SK-N-SH treated with all-trans-retinoic acid at 6 μM for 48 hours (cell line): ENCODE results near the gene OSBPL2.

ENCODE experiments used
- ATAC-seq: fragments of 200-7000 bp; cut with Tn5 transposase; 3 replicates; pipeline ENCODE4 v1.9.1; 2020; ENCODE audit warnings: mild to moderate bottlenecking, moderate library complexity
- ARNTL ChIP-seq: fragments of 450-650 bp; formaldehyde crosslinking; IDR thresholded peaks from 2 replicates; pipeline ENCODE4 v1.5.0; 2020; ENCODE audit warnings: low read depth, mild to moderate bottlenecking, moderate library complexity, borderline replicate concordance
- BACH2 ChIP-seq: fragments of 250-450 bp; sonication (Bioruptor Pico); IDR thresholded peaks from 2 replicates; pipeline ENCODE4 v1.9.0; 2021; ENCODE audit warnings: mild to moderate bottlenecking, borderline replicate concordance
- CSDC2 ChIP-seq: fragments of 250-450 bp; sonication (Bioruptor Pico); IDR thresholded peaks from 2 replicates; pipeline ENCODE4 v1.5.0; 2020; ENCODE audit warnings: mild to moderate bottlenecking, moderate library complexity
- CSRNP3 ChIP-seq: fragments of 250-450 bp; sonication (Bioruptor Pico); IDR thresholded peaks from 2 replicates; pipeline ENCODE4 v1.5.1; 2021; ENCODE audit warnings: mild to moderate bottlenecking, moderate library complexity
- ESRRG ChIP-seq: fragments of 250-450 bp; sonication (Bioruptor Pico); IDR thresholded peaks from 2 replicates; pipeline ENCODE4 v1.6.1; 2021; ENCODE audit warnings: mild to moderate bottlenecking
- GLIS3 ChIP-seq: fragments of 250-450 bp; sonication (Bioruptor Pico); IDR thresholded peaks from 2 replicates; pipeline ENCODE4 v1.5.0; 2020; ENCODE audit warnings: mild to moderate bottlenecking, moderate library complexity
- OSR1 ChIP-seq: fragments of 250-450 bp; sonication (Bioruptor Pico); IDR thresholded peaks from 2 replicates; pipeline ENCODE4 v1.8.0; 2022; ENCODE audit warnings: moderate library complexity, mild to moderate bottlenecking, inconsistent platforms
- POU6F1 ChIP-seq: fragments of 250-450 bp; sonication (Bioruptor Pico); IDR thresholded peaks from 2 replicates; pipeline ENCODE4 v1.8.0; 2021; ENCODE audit warnings: low read depth, mild to moderate bottlenecking, moderate library complexity, borderline replicate concordance
- PPARA ChIP-seq: fragments of 250-450 bp; sonication (Bioruptor Pico); IDR thresholded peaks from 2 replicates; pipeline ENCODE4 v1.5.0; 2020; ENCODE audit warnings: mild to moderate bottlenecking, borderline replicate concordance
- RARB ChIP-seq: fragments of 250-450 bp; sonication (Bioruptor Pico); IDR thresholded peaks from 2 replicates; pipeline ENCODE4 v1.8.0; 2021; ENCODE audit warnings: mild to moderate bottlenecking, moderate library complexity
- SNAI2 ChIP-seq: fragments of 250-450 bp; sonication (Bioruptor Pico); IDR thresholded peaks from 2 replicates; pipeline ENCODE4 v1.5.0; 2020; ENCODE audit warnings: mild to moderate bottlenecking, moderate library complexity
- TCF4 ChIP-seq: fragments of 250-450 bp; sonication (Bioruptor Pico); IDR thresholded peaks from 2 replicates; pipeline ENCODE4 v1.8.0; 2021; ENCODE audit warnings: mild to moderate bottlenecking, moderate library complexity, borderline replicate concordance
- TOX ChIP-seq: fragments of 250-450 bp; sonication (Bioruptor Pico); IDR thresholded peaks from 2 replicates; pipeline ENCODE4 v1.8.0; 2021; ENCODE audit warnings: mild to moderate bottlenecking, moderate library complexity, borderline replicate concordance
- TSHZ2 ChIP-seq: fragments of 250-450 bp; sonication (Bioruptor Pico); IDR thresholded peaks from 2 replicates; pipeline ENCODE4 v1.5.0; 2020; ENCODE audit warnings: mild to moderate bottlenecking, moderate library complexity
- ZC3H10 ChIP-seq: fragments of 250-450 bp; sonication (Bioruptor Pico); IDR thresholded peaks from 2 replicates; pipeline ENCODE4 v1.5.1; 2021; ENCODE audit warnings: mild to moderate bottlenecking, moderate library complexity
- ZFP3 ChIP-seq: fragments of 250-450 bp; sonication (Bioruptor Pico); IDR thresholded peaks from 2 replicates; pipeline ENCODE4 v1.5.0; 2020; ENCODE audit warnings: mild to moderate bottlenecking, moderate library complexity
- ZFP30 ChIP-seq: fragments of 450-650 bp; formaldehyde crosslinking; IDR thresholded peaks from 2 replicates; pipeline ENCODE4 v1.5.0; 2022; ENCODE audit warnings: mild to moderate bottlenecking, moderate library complexity
- ZNF565 ChIP-seq: fragments of 450-650 bp; formaldehyde crosslinking; conservative IDR thresholded peaks from 2 replicates; pipeline ENCODE4 v1.5.0; 2020; ENCODE audit warnings: low read depth, mild to moderate bottlenecking, moderate library complexity
- ZNF70 ChIP-seq: fragments of 450-650 bp; formaldehyde crosslinking; IDR thresholded peaks from 2 replicates; pipeline ENCODE4 v1.5.0; 2020; ENCODE audit warnings: mild to moderate bottlenecking, moderate library complexity
- ZNF8 ChIP-seq: fragments of 450-650 bp; formaldehyde crosslinking; IDR thresholded peaks from 2 replicates; pipeline ENCODE4 v1.5.0; 2020; ENCODE audit warnings: mild to moderate bottlenecking, moderate library complexity
- TF ChIP-seq, protein P1 (sequence below): fragments of 250-450 bp; sonication (Bioruptor Pico); IDR thresholded peaks from 2 replicates; pipeline ENCODE4 v1.8.0; 2020; ENCODE audit warnings: mild to moderate bottlenecking, moderate library complexity, borderline replicate concordance
- TF ChIP-seq, protein P2 (sequence below): fragments of 250-450 bp; sonication (Bioruptor Pico); IDR thresholded peaks from 2 replicates; pipeline ENCODE4 v1.5.1; 2020; ENCODE audit warnings: low read depth, mild to moderate bottlenecking, moderate library complexity

The OSBPL2 gene

DNA sequence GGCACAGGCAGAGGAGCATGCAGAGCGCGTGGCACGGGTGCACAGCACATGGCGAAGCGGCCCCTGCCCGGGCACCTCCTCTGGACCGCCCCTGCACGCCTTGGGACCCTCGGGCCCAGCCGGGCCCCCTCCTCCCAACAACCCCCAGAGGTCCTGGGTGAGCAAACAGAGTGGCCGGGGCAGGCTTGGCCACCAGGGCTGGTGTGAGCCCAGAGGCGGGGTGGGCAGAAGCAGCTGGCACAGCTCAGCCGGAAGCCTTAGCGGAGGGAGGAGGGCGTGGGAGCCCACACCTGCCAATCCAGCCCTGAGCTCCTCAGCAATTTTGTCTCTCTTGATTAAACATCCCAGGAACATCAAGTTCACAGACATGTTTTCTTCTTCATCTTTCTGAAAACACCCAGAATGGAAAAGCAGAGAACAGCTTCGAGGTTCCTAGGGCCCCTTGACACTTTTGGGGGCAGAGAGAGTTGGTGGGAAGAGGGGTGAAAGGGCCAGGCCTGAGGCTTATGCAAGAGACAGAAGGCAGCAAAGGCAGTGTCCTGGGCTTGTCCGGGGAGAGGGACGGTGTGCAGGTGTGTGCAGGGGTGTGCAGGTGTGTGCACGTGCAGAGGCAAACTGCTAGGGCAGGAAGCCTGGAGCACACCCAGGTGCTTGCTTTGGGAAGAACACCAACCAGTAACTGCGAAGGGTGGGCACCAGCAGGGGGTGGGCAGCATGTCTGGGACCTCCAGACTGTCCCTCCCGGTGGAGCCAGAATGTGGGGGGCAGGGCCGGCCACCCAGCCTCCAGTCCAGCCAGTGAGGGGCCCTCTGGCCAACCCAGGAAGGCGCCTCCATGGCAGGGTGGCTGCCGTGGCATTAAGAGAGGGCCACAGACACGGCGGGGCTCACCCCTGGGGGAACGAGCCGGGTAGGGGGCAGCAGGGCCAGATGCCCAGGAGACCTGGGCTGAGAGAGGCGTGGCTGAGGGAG lies 23.0 kb upstream of the OSBPL2 start:
- no peak for TF ChIP-seq ZNF8 (CRISPR knock-in tag)
- no peak for TF ChIP-seq SNAI2 (CRISPR knock-in tag)
- no peak for TF ChIP-seq ZFP3 (CRISPR knock-in tag)
- TF ChIP-seq CSRNP3, result no peak
- TF ChIP-seq ARNTL (CRISPR knock-in tag), result no peak
- TF ChIP-seq OSR1, result no peak
- TF ChIP-seq, protein P1, sequence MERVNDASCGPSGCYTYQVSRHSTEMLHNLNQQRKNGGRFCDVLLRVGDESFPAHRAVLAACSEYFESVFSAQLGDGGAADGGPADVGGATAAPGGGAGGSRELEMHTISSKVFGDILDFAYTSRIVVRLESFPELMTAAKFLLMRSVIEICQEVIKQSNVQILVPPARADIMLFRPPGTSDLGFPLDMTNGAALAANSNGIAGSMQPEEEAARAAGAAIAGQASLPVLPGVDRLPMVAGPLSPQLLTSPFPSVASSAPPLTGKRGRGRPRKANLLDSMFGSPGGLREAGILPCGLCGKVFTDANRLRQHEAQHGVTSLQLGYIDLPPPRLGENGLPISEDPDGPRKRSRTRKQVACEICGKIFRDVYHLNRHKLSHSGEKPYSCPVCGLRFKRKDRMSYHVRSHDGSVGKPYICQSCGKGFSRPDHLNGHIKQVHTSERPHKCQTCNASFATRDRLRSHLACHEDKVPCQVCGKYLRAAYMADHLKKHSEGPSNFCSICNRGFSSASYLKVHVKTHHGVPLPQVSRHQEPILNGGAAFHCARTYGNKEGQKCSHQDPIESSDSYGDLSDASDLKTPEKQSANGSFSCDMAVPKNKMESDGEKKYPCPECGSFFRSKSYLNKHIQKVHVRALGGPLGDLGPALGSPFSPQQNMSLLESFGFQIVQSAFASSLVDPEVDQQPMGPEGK (CRISPR knock-in tag), result no peak
- TF ChIP-seq ZNF565, result no peak
- no peak for TF ChIP-seq CSDC2 (CRISPR knock-in tag)
- TF ChIP-seq TCF4 (CRISPR knock-in tag), result no peak
- no peak for TF ChIP-seq ZC3H10 (CRISPR knock-in tag)
- no peak for TF ChIP-seq TOX (CRISPR knock-in tag)
- TF ChIP-seq, protein P2, sequence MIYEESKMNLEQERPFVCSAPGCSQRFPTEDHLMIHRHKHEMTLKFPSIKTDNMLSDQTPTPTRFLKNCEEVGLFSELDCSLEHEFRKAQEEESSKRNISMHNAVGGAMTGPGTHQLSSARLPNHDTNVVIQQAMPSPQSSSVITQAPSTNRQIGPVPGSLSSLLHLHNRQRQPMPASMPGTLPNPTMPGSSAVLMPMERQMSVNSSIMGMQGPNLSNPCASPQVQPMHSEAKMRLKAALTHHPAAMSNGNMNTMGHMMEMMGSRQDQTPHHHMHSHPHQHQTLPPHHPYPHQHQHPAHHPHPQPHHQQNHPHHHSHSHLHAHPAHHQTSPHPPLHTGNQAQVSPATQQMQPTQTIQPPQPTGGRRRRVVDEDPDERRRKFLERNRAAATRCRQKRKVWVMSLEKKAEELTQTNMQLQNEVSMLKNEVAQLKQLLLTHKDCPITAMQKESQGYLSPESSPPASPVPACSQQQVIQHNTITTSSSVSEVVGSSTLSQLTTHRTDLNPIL (CRISPR knock-in tag), result no peak

DNA sequence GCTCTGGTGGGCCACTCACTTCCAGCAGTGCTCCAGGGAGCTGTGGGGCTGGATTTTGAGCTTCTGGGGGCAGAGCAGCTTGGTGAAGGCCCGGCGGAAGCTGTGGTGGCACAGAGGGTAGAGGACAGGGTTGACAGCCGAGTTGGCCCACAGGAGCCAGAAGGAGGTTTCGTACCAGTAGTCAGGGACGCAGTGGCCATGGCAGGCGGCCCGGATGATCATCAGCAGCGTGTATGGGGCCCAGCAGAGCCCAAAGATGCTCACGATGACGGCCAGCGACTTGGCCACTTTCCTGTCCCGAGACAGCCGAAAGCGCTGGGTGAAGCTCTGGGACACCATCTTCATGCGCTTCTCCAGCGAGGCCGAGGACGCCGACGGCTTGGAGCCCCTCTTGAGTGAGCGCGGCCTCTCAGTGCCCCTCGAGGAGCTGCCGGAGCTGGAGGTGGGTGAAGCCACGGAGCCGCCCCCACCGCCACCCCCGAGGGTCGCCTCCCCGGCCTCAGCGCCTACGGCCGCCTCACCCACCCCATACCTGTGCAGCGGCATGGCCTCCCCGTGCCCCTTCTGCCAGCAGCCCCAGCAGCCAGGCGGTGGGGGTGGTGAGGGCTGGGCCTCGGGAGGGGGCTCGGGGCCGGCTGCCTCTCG lies 22.2 kb upstream of the OSBPL2 start:
- no peak for ATAC-seq
- TF ChIP-seq PPARA (CRISPR knock-in tag) (no peak), ZNF565 (no peak), POU6F1 (CRISPR knock-in tag) (no peak), GLIS3 (CRISPR knock-in tag) (no peak), ZNF70 (no peak), TSHZ2 (no peak), ZFP30 (CRISPR knock-in tag) (no peak), TCF4 (CRISPR knock-in tag) (no peak), BACH2 (CRISPR knock-in tag) (no peak), ESRRG (CRISPR knock-in tag) (no peak), CSDC2 (CRISPR knock-in tag) (no peak), OSR1 (no peak), ARNTL (CRISPR knock-in tag) (no peak), SNAI2 (CRISPR knock-in tag) (no peak), RARB (CRISPR knock-in tag) (no peak)
- TF ChIP-seq, protein P1 (CRISPR knock-in tag), result no peak

More for the DNA sequence above, 23.0 kb upstream of the OSBPL2 start:
- no peak for ATAC-seq
